ENCODE results near the gene SDCCAG8. TPM values are rescaled to one million over a fixed set of nuclear protein-coding genes. Genes with fewer than 3 reads are reported as not detected.

The SDCCAG8 gene
- total and polyA plus RNA-seq, 4 donors, result 25.4 to 96.7 (median 48.2) TPM

DNA sequence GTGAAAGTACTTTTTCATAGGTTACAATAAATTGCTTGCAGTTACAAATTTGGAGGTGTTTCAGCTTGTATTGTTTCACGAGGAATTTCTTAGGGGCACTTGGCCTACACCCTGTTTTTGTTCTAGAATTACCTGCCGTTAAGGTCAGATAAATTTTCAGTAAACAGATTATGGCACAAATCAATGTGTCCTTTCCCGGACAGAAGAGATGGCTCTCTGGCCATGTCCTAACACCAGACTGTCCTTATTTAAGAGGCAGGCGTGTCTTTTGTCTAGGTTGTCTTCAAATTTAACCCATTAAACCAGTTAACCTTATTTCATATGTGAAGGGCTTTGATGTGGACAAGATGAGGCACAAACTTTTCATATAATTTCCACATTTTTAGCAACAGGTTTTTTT, 243.4 kb downstream of the SDCCAG8 start:
- WGBS, 2 donors, result 89 to 90% methylated on average over 4 of the region's 4 CpGs
- no peak overlapping the region for H3K9ac ChIP-seq (ENCODE audit: insufficient read depth in 1 of 2, low read length in 2 of 2)
- peaks cover 0 to 12% (median under 1%) of the 10 kb centered on the region in 4 donors for H3K36me3 ChIP-seq (ENCODE audit: control insufficient read depth in 4 of 4, insufficient read depth in 4 of 4, low read length in 4 of 4)
- no peaks in the 10 kb centered on the region for H3K9me3 ChIP-seq (ENCODE audit: control insufficient read depth in 4 of 4, insufficient read depth in 3 of 4, low read length in 3 of 4)
- H3K27me3 ChIP-seq (ENCODE audit: control insufficient read depth in 3 of 3, insufficient read depth in 3 of 3, low read length in 2 of 3), result no peaks in the 10 kb centered on the region
- H3K4me1 ChIP-seq (ENCODE audit: control insufficient read depth in 5 of 5, insufficient read depth in 5 of 5, low read length in 5 of 5), result peaks cover 0 to 5% (median 0%) of the 10 kb centered on the region in 5 donors
- no peak overlapping the region for H3K27ac ChIP-seq (ENCODE audit: low read depth in 1 of 2, low read length in 1 of 2)
- TF ChIP-seq, protein P1, sequence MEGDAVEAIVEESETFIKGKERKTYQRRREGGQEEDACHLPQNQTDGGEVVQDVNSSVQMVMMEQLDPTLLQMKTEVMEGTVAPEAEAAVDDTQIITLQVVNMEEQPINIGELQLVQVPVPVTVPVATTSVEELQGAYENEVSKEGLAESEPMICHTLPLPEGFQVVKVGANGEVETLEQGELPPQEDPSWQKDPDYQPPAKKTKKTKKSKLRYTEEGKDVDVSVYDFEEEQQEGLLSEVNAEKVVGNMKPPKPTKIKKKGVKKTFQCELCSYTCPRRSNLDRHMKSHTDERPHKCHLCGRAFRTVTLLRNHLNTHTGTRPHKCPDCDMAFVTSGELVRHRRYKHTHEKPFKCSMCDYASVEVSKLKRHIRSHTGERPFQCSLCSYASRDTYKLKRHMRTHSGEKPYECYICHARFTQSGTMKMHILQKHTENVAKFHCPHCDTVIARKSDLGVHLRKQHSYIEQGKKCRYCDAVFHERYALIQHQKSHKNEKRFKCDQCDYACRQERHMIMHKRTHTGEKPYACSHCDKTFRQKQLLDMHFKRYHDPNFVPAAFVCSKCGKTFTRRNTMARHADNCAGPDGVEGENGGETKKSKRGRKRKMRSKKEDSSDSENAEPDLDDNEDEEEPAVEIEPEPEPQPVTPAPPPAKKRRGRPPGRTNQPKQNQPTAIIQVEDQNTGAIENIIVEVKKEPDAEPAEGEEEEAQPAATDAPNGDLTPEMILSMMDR (IDR thresholded peaks at IDR 0.05; ENCODE audit: control extremely low read depth, extremely low read depth), result no peak
- DNase-seq (no peak), ATAC-seq (ENCODE audit: insufficient read depth, low FRiP score) (no peak)
- no peak overlapping the region for H3K4me3 ChIP-seq

DNA sequence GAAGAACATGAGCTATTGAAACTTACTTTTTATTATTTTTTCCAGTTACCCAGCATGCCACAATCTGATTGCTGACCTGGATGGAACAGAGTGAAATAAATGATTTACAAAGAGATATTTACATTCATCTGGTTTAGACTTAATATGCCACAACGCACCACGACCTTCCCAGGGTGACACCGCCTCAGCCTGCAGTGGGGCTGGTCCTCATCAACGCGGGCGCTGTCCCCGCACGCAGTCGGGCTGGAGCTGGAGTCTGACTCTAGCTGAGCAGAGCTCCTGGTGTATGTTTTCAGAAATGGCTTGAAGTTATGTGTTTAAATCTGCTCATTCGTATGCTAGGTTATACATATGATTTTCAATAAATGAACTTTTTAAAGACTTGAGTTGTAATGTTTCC, 243.9 kb downstream of the SDCCAG8 start:
- DNase-seq (no peak), ATAC-seq (ENCODE audit: insufficient read depth, low FRiP score) (no peak)
- Histone ChIP-seq H3K27me3 (ENCODE audit: control insufficient read depth in 3 of 3, insufficient read depth in 3 of 3, low read length in 2 of 3) (no peaks in the 10 kb centered on the region), H3K27ac (ENCODE audit: low read depth in 1 of 2, low read length in 1 of 2) (no peak overlapping the region), H3K4me3 (no peak overlapping the region), H3K4me1 (ENCODE audit: control insufficient read depth in 5 of 5, insufficient read depth in 5 of 5, low read length in 5 of 5) (peaks cover 0 to 5% (median 0%) of the 10 kb centered on the region in 5 donors), H3K9me3 (ENCODE audit: control insufficient read depth in 4 of 4, insufficient read depth in 3 of 4, low read length in 3 of 4) (no peaks in the 10 kb centered on the region), H3K36me3 (ENCODE audit: control insufficient read depth in 4 of 4, insufficient read depth in 4 of 4, low read length in 4 of 4) (peaks cover under 1 to 13% (median 2%) of the 10 kb centered on the region in 4 donors), H3K9ac (ENCODE audit: insufficient read depth in 1 of 2, low read length in 2 of 2) (no peak overlapping the region)
- TF ChIP-seq, protein P1 (IDR thresholded peaks at IDR 0.05; ENCODE audit: control extremely low read depth, extremely low read depth), result no peak
- 96 to 97% methylated on average over 10 of the region's 10 CpGs for WGBS, 2 donors

DNA sequence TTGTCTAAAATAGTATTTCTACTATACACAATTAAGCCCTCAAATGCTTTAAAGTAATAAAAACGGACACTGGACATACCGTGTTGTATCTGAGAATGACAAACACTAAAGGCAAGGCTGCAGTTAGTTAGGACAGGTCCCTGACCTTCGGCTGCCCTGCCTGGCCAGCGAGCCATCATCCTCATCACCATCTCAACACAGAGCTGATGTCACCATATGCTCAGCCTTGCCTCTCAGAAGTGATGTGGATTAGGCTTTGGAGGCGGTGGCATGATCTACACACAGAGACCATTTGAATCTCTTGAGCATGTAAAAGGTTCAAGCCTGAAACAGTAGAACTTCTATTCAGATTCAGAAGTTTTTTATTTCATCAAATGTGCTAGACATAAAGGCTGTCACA, 244.7 kb downstream of the SDCCAG8 start:
- ATAC-seq (ENCODE audit: insufficient read depth, low FRiP score), result no peak
- Histone ChIP-seq H3K4me1 (ENCODE audit: control insufficient read depth in 5 of 5, insufficient read depth in 5 of 5, low read length in 5 of 5) (peaks cover 0 to under 1% (median 0%) of the 10 kb centered on the region in 5 donors), H3K27ac (ENCODE audit: low read depth in 1 of 2, low read length in 1 of 2) (no peak overlapping the region), H3K9me3 (ENCODE audit: control insufficient read depth in 4 of 4, insufficient read depth in 3 of 4, low read length in 3 of 4) (no peaks in the 10 kb centered on the region), H3K9ac (ENCODE audit: insufficient read depth in 1 of 2, low read length in 2 of 2) (no peak overlapping the region), H3K36me3 (ENCODE audit: control insufficient read depth in 4 of 4, insufficient read depth in 4 of 4, low read length in 4 of 4) (peaks cover 2 to 9% (median 3%) of the 10 kb centered on the region in 4 donors), H3K27me3 (ENCODE audit: control insufficient read depth in 3 of 3, insufficient read depth in 3 of 3, low read length in 2 of 3) (no peaks in the 10 kb centered on the region), H3K4me3 (no peak overlapping the region)
- TF ChIP-seq, protein P1 (IDR thresholded peaks at IDR 0.05; ENCODE audit: control extremely low read depth, extremely low read depth), result no peak
- DNase-seq, result no peak
- WGBS, 2 donors, result 85 to 94% methylated on average over 5 of the region's 5 CpGs

DNA sequence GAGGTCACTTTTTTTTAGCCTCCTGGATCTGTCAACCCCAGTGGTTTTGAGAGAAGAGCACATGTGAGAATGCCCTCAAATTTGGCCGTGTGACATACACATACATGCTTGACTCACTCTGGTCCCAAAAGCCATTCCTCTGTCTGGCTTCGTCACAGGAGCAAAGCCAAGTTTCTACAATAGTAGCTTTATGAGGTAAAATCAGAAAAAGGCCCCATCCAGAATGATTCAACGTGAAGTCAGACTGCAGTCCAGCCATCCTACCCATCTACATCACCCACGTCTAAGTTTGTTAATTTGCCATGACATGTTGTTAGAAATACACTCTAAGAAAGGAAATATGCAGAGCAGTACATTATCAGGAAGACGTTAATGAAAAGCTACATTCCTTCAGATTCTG, 245.2 kb downstream of the SDCCAG8 start:
- Histone ChIP-seq H3K27me3 (ENCODE audit: control insufficient read depth in 3 of 3, insufficient read depth in 3 of 3, low read length in 2 of 3) (no peaks in the 10 kb centered on the region), H3K36me3 (ENCODE audit: control insufficient read depth in 4 of 4, insufficient read depth in 4 of 4, low read length in 4 of 4) (peaks cover 2 to 11% (median 3%) of the 10 kb centered on the region in 4 donors), H3K9ac (ENCODE audit: insufficient read depth in 1 of 2, low read length in 2 of 2) (no peak overlapping the region), H3K4me1 (ENCODE audit: control insufficient read depth in 5 of 5, insufficient read depth in 5 of 5, low read length in 5 of 5) (no peaks in the 10 kb centered on the region), H3K27ac (ENCODE audit: low read depth in 1 of 2, low read length in 1 of 2) (no peak overlapping the region), H3K4me3 (no peak overlapping the region), H3K9me3 (ENCODE audit: control insufficient read depth in 4 of 4, insufficient read depth in 3 of 4, low read length in 3 of 4) (no peaks in the 10 kb centered on the region)
- TF ChIP-seq, protein P1 (IDR thresholded peaks at IDR 0.05; ENCODE audit: control extremely low read depth, extremely low read depth), result no peak
- ATAC-seq (ENCODE audit: insufficient read depth, low FRiP score), result no peak
- no peak for DNase-seq
- 84 to 90% methylated on average over 5 of the region's 5 CpGs for WGBS, 2 donors
